HepG2 (cell line): ENCODE results near the gene RRP36. TPM values are rescaled to one million over a fixed set of nuclear protein-coding genes. Genes with fewer than 3 reads are reported as not detected.
A peak's percentile ranks its signal among the peaks of the same experiment; 100 is the strongest.

Experiments used
- ATAC-seq: fragments of 200-7000 bp; cut with Tn5 transposase; 3 replicates; pipeline ENCODE4 v1.9.1; 2020; ENCODE audit warnings: mild to moderate bottlenecking, moderate library complexity
- BruUV-seq: library from RNA; stranded (reverse); fragments of 400-500 nt; replicated peaks from 2 replicates; lab custom pipeline; 2021; lab: Mats Ljungman, UMichigan
- CTCF ChIA-PET: fragments of 300-600 bp; formaldehyde crosslinking; extraction: SDS; loops from one replicate; lab custom pipeline; 2021; ENCODE audit warnings: low total read pairs, inconsistent platforms, low intra/inter-chr PET ratio; lab: Yijun Ruan, JAX
- POLR2A ChIA-PET: fragments of 350-600 bp; sonication (Branson Sonifier 250); formaldehyde crosslinking; loops from one replicate; lab custom pipeline; 2020; ENCODE audit warnings: antibody characterized with exemption, inconsistent platforms; lab: Yijun Ruan, JAX
- DNase-seq: peaks from one replicate; pipeline ENCODE4 v3.0.0-alpha.2; 2015; ENCODE audit warnings: low spot score
- FAIRE-seq: peaks from 3 replicates; lab custom pipeline; 2011; peaks lifted over from hg19 to GRCh38; lab: Jason Lieb, UNC
- H2AFZ ChIP-seq: one replicate; pipeline ENCODE4 v1.6.1; 2011; ENCODE audit warnings: low read length, inconsistent platforms
- H3K27ac ChIP-seq: fragments of 300-600 bp; 3 replicates; pipeline ENCODE4 v1.8.0; 2011; ENCODE audit warnings: mixed run types, mild to moderate bottlenecking, mixed read lengths, low read length, inconsistent platforms; ENCODE audit not compliant: insufficient read depth; ENCODE audit errors: extremely low read length
- H3K27me3 ChIP-seq, 2 experiments: fragments of 200-600 bp in 1 of 2; 2 replicates in 1 of 2; 3 replicates in 1 of 2; pipeline versions ENCODE4 v1.6.0 to v1.8.0; 2011; ENCODE audit warnings: low read length in 2 of 2, mild to moderate bottlenecking in 2 of 2, moderate library complexity in 2 of 2, inconsistent platforms in 1 of 2; ENCODE audit not compliant: insufficient read depth in 2 of 2, control insufficient read depth in 1 of 2
- H3K36me3 ChIP-seq, 2 experiments: fragments of 200-600 bp in 1 of 2; replicated peaks in 1 of 2; 2 replicates in 1 of 2; 3 replicates in 1 of 2; pipeline versions ENCODE4 v1.5.1 to v1.8.0; 2011; ENCODE audit warnings: low read length in 2 of 2, inconsistent platforms in 1 of 2; ENCODE audit not compliant: insufficient read depth in 2 of 2, control insufficient read depth in 1 of 2
- H3K4me1 ChIP-seq: 2 replicates; pipeline ENCODE4 v1.5.1; 2012; ENCODE audit warnings: low read length, inconsistent platforms; ENCODE audit not compliant: insufficient read depth
- H3K4me2 ChIP-seq: 2 replicates; pipeline ENCODE4 v1.6.0; 2011; ENCODE audit warnings: low read depth, low read length, inconsistent platforms
- H3K4me3 ChIP-seq, 3 experiments: fragments of 200-600 bp in 1 of 3; sonication (generic), shearing (Covaris generic) in 1 of 3; replicated peaks in 1 of 3; 2 replicates each; pipeline ENCODE4 v1.5.1; 2011 to 2016; ENCODE audit warnings: low read length in 3 of 3, inconsistent platforms in 2 of 3, low read depth in 2 of 3, mild to moderate bottlenecking in 2 of 3, control low read depth in 1 of 3, mixed read lengths in 1 of 3; ENCODE audit not compliant: insufficient read depth in 1 of 3
- H3K79me2 ChIP-seq: one replicate; pipeline ENCODE4 v1.6.1; 2011; ENCODE audit warnings: low read length, inconsistent platforms; ENCODE audit not compliant: insufficient read depth
- H3K9ac ChIP-seq: 2 replicates; pipeline ENCODE4 v1.6.0; 2011; ENCODE audit warnings: mild to moderate bottlenecking, low read depth, low read length, inconsistent platforms; ENCODE audit not compliant: insufficient read depth
- H3K9me3 ChIP-seq: 2 replicates; pipeline ENCODE4 v1.5.1; 2012; ENCODE audit warnings: mild to moderate bottlenecking, low read length
- H4K20me1 ChIP-seq: 2 replicates; pipeline ENCODE4 v1.6.0; 2011; ENCODE audit warnings: inconsistent platforms, mild to moderate bottlenecking, low read length, moderate library complexity; ENCODE audit not compliant: insufficient read depth
- BATF2 ChIP-seq: sonication (generic); formaldehyde crosslinking; IDR thresholded peaks from 2 replicates; pipeline ENCODE4 v1.8.0; 2022; ENCODE audit warnings: mild to moderate bottlenecking, missing genetic modification reagents, moderate library complexity
- DBP ChIP-seq: sonication (generic); formaldehyde crosslinking; IDR thresholded peaks from 2 replicates; pipeline ENCODE4 v1.4.0; 2020; ENCODE audit warnings: missing genetic modification reagents; ENCODE audit errors: not compliant biosample characterization
- FOXA3 ChIP-seq: IDR thresholded peaks from 2 replicates; pipeline ENCODE4 v1.6.1; 2016; ENCODE audit warnings: missing genetic modification reagents, missing compliant biosample characterization
- FOXO4 ChIP-seq: sonication (generic); formaldehyde crosslinking; conservative IDR thresholded peaks from 2 replicates; pipeline ENCODE4 v1.8.1; 2023; ENCODE audit warnings: missing genetic modification reagents
- KDM2A ChIP-seq: sonication (generic); formaldehyde crosslinking; IDR thresholded peaks from 2 replicates; pipeline ENCODE4 v1.4.0; 2020; ENCODE audit warnings: low read depth, missing genetic modification reagents, borderline replicate concordance
- KDM5B ChIP-seq: sonication (generic); formaldehyde crosslinking; IDR thresholded peaks from 2 replicates; pipeline ENCODE4 v1.4.0; 2020; ENCODE audit warnings: missing genetic modification reagents, mild to moderate bottlenecking, borderline replicate concordance
- PRMT3 ChIP-seq: sonication (generic); formaldehyde crosslinking; IDR thresholded peaks from 2 replicates; pipeline ENCODE4 v1.8.1; 2022; ENCODE audit warnings: low read depth, mild to moderate bottlenecking, moderate library complexity, missing genetic modification reagents, borderline replicate concordance
- RBM39 ChIP-seq: fragments of 200-400 bp; formaldehyde crosslinking; IDR thresholded peaks from one replicate; pipeline ENCODE4 v1.6.1; 2018; ENCODE audit warnings: antibody characterized with exemption, mild to moderate bottlenecking, low read depth, low read length; ENCODE audit not compliant: poor library complexity, severe bottlenecking
- SRY ChIP-seq: sonication (generic); formaldehyde crosslinking; IDR thresholded peaks from 2 replicates; pipeline ENCODE4 v1.8.0; 2022; ENCODE audit warnings: mild to moderate bottlenecking, missing genetic modification reagents
- ZBTB38 ChIP-seq: sonication (generic); formaldehyde crosslinking; IDR thresholded peaks from 2 replicates; pipeline ENCODE4 v1.5.1; 2020; ENCODE audit warnings: mild to moderate bottlenecking, missing genetic modification reagents
- ZFP41 ChIP-seq: sonication (generic); formaldehyde crosslinking; IDR thresholded peaks from 2 replicates; pipeline ENCODE4 v1.4.0; 2020; ENCODE audit warnings: mild to moderate bottlenecking, missing genetic modification reagents, borderline replicate concordance
- ZNF740 ChIP-seq: sonication (generic); formaldehyde crosslinking; IDR thresholded peaks from 2 replicates; pipeline ENCODE4 v1.4.0; 2020; ENCODE audit warnings: missing genetic modification reagents
- ZNF770 ChIP-seq: sonication (generic); formaldehyde crosslinking; IDR thresholded peaks from 2 replicates; pipeline ENCODE4 v1.5.0; 2020; ENCODE audit warnings: mild to moderate bottlenecking, missing genetic modification reagents
- ZNF841 ChIP-seq: sonication (generic); formaldehyde crosslinking; IDR thresholded peaks from 2 replicates; pipeline ENCODE4 v1.8.1; 2023; ENCODE audit warnings: missing genetic modification reagents, borderline replicate concordance
- WGBS: methylation state at CpG from one replicate; pipeline ENCODE4 v1.1.6; 2017; ENCODE audit warnings: low lambda C conversion rate; 5-methylcytosine and 5-hydroxymethylcytosine counted together
- in situ Hi-C: cut with HindIII; loops from 2 replicates; pipeline ENCODE4 v1.10.0; 2017; ENCODE audit warnings: low pct_unique_long_range_greater_than_20kb; ENCODE audit not compliant: extremely low pct_ligation_motif_present
- intact Hi-C: fragments of 100-400 bp; cut with micrococcal nuclease; formaldehyde crosslinking; loops from one replicate; pipeline ENCODE4 v1.10.0; 2022; ENCODE audit not compliant: unreplicated experiment
- polyA plus RNA-seq, 8 experiments: library from polyadenylated mRNA; depleted of rRNA in 3 of 8; stranded (reverse) in 7 of 8; unstranded in 1 of 8; fragments of >200 nt; fragmentation: Illumina TruSeq in 4 of 8; extraction: Trizol in 4 of 8; gene quantifications; 2 replicates each; pipeline versions ENCODE4 v1.2.1 to v1.2.3, GENCODE V29; 2011 to 2016; ENCODE audit warnings: low read depth in 4 of 8, missing spikeins in 1 of 8, mixed read lengths in 1 of 8; ENCODE audit not compliant: insufficient read depth in 1 of 8
- total RNA-seq, 5 experiments: library from RNA; depleted of rRNA; stranded (reverse); fragments of >200 nt; fragmentation: Illumina TruSeq; extraction: Trizol; gene quantifications; 2 replicates each; pipeline ENCODE4 v1.2.3, GENCODE V29; 2016; ENCODE audit warnings: low read depth in 1 of 5

RRP36 gene
- total and polyA plus RNA-seq, 2 of the 13 experiments (the other 11 are each of a cell fraction or from before 2014, with no cell fraction given), result 29.5 to 144 TPM

GRCh38 chr6:43053545-43054205, 32.3 kb downstream of the RRP36 start, which contains the start of gene CUL7 (continued):
- no peak for TF ChIP-seq ZNF841 (CRISPR knock-in tag)
- peak; percentile 97 for TF ChIP-seq RBM39
- peak; percentile 12; the same call in 1 of the 2 replicates for TF ChIP-seq ZFP41 (CRISPR knock-in tag)
- no peak; the same call in 1 of the 2 replicates for TF ChIP-seq PRMT3 (CRISPR knock-in tag)
- TF ChIP-seq KDM2A, result peak; percentile 100
- no peak for TF ChIP-seq DBP (CRISPR knock-in tag)

- Histone ChIP-seq H3K4me3 (peak overlapping the region; percentile 75 to 96 (median 94); a peak in 5 of 6 replicates), H3K27ac (peak overlapping the region; percentile 84), H3K9me3 (no peaks in the 10 kb centered on the region), H3K27me3 (no peaks in the 10 kb centered on the region; a peak in 1 of 5 replicates), H3K79me2 (peaks cover 49% of the 10 kb centered on the region), H3K4me2 (peak overlapping the region; percentile 91), H3K36me3 (peaks cover 8 to 39% of the 10 kb centered on the region in 2 experiments), H3K9ac (peak overlapping the region; percentile 98), H3K4me1 (peaks cover 50% of the 10 kb centered on the region), H4K20me1 (no peaks in the 10 kb centered on the region), H2AFZ (no peak overlapping the region)
- in situ Hi-C loops (no loop called here), intact Hi-C loops (loop anchor here (5.0 kb wide), 1 partner anchor 42 kb away; the partner anchor contains the start of genes KLHDC3 and MEA1)
- POLR2A ChIA-PET, result interaction anchor here (0.5 to 3.4 kb wide), 44 partner anchors 9 to 521 kb away, joined by 3 to 45 read pairs (median 5); partner anchors contain the start of genes BICRAL, CNPY3, CUL9 and GNMT
- WGBS, result 91% methylated on average over 17 of the region's 17 CpGs
- no peak for DNase-seq
- CTCF ChIA-PET, result interaction anchor here (1.2 kb wide), 1 partner anchor 116 kb away, joined by 3 read pairs; no protein-coding TSS in a partner anchor
- ATAC-seq, result no peak
- BruUV-seq, result TSS peak; percentile 90
- FAIRE-seq, result no peak
- TF ChIP-seq FOXO4 (CRISPR knock-in tag) (0 out of 2 replicates have a peak, but pooled peaks have one; percentile 79), SRY (CRISPR knock-in tag) (0 out of 2 replicates have a peak, but pooled peaks have one; percentile 8), ZNF770 (CRISPR knock-in tag) (peak; percentile 81; the same call in 1 of the 2 replicates), BATF2 (CRISPR knock-in tag) (peak; percentile 46; the same call in 1 of the 2 replicates), KDM5B (CRISPR knock-in tag) (0 out of 2 replicates have a peak, but pooled peaks have one; percentile 33), FOXA3 (CRISPR knock-in tag) (no peak), ZNF740 (CRISPR knock-in tag) (peak; percentile 36; the same call in 1 of the 2 replicates), ZBTB38 (CRISPR knock-in tag) (peak; percentile 39; the same call in 1 of the 2 replicates)
Measured at GRCh38 chr6:43054206-43054943, 33.0 kb downstream of the RRP36 start.
